Endothelial cell of umbilical vein (primary cell): ENCODE measurements around the gene KDM4B.

Experiments
- CTCF ChIP-seq, 2 donors: IDR thresholded peaks; 1 replicate in 1 of 2; 2 replicates in 1 of 2; pipeline ENCODE4 v1.5.1; 2011; ENCODE audit warnings: low read length in 2 of 2, mild to moderate bottlenecking in 2 of 2, moderate library complexity in 2 of 2, control low read depth in 1 of 2, inconsistent platforms in 1 of 2, low read depth in 1 of 2; ENCODE audit not compliant: insufficient read depth in 1 of 2; ENCODE audit errors: extremely low read depth in 1 of 2
- EZH2 ChIP-seq: IDR thresholded peaks from 2 replicates; pipeline ENCODE4 v1.6.1; 2012; ENCODE audit warnings: borderline replicate concordance, low read depth, mild to moderate bottlenecking, moderate library complexity, low read length, inconsistent platforms; ENCODE audit not compliant: severe bottlenecking
- FOS ChIP-seq: IDR thresholded peaks from 2 replicates; pipeline ENCODE4 v1.6.1; 2011; ENCODE audit warnings: mild to moderate bottlenecking, low read length, moderate library complexity, borderline replicate concordance; ENCODE audit not compliant: insufficient read depth
- GATA2 ChIP-seq: IDR thresholded peaks from 2 replicates; pipeline ENCODE4 v1.7.0; 2011; ENCODE audit warnings: low read depth, mild to moderate bottlenecking, moderate library complexity, mixed read lengths, low read length; ENCODE audit not compliant: insufficient read length, insufficient read depth
- JUN ChIP-seq: IDR thresholded peaks from 2 replicates; pipeline ENCODE4 v1.6.1; 2011; ENCODE audit warnings: borderline replicate concordance, low read depth; ENCODE audit not compliant: insufficient read length, insufficient read depth
- MAX ChIP-seq: IDR thresholded peaks from 2 replicates; pipeline ENCODE4 v1.6.1; 2011; ENCODE audit not compliant: insufficient read depth, insufficient read length
- POLR2A ChIP-seq: IDR thresholded peaks from 2 replicates; pipeline ENCODE4 v1.6.1; 2012; ENCODE audit warnings: low read depth, mild to moderate bottlenecking, control low read depth, low read length
- POLR2AphosphoS5 ChIP-seq: IDR thresholded peaks from 2 replicates; pipeline ENCODE4 v1.6.1; 2012; ENCODE audit warnings: low read depth, mild to moderate bottlenecking, control low read depth, low read length, moderate library complexity; ENCODE audit not compliant: insufficient read depth

GRCh38 chr19:5047251-5047935 lies 78.5 kb downstream of the KDM4B start:
- TF ChIP-seq CTCF (IDR thresholded peaks at IDR 0.05; ENCODE audit: extremely low read depth in 1 of 2, insufficient read depth in 1 of 2, low read depth in 1 of 2, low read length in 2 of 2) (no peak), POLR2AphosphoS5 (no peak), POLR2A (no peak), EZH2 (no peak), FOS (no peak), GATA2 (no peak), MAX (no peak), JUN (no peak)
